HG03135 (cell line): ENCODE results near the gene CA10.

Experiments
- ATAC-seq: cut with Tn5 transposase; IDR thresholded peaks from one replicate; pipeline ENCODE4 v1.9.1; 2021; ENCODE audit warnings: mild to moderate bottlenecking, moderate library complexity; ENCODE audit not compliant: unreplicated experiment

Gene CA10

GRCh38 chr17:51778842-51779241 lies 379.7 kb downstream of the CA10 start:
- no peak for ATAC-seq

- ATAC-seq, result no peak
Measured at GRCh38 chr17:51770027-51770759, 388.3 kb downstream of the CA10 start.

- ATAC-seq, result no peak
Measured at GRCh38 chr17:51769231-51769630, 389.3 kb downstream of the CA10 start.

GRCh38 chr17:51768706-51769105 lies 389.8 kb downstream of the CA10 start:
- no peak for ATAC-seq

GRCh38 chr17:51767287-51767686 lies 391.2 kb downstream of the CA10 start:
- ATAC-seq, result no peak

- ATAC-seq, result no peak
Measured at GRCh38 chr17:51765282-51766135, 393.0 kb downstream of the CA10 start.

GRCh38 chr17:51764387-51764971 lies 394.0 kb downstream of the CA10 start:
- ATAC-seq, result no peak

- no peak for ATAC-seq
Measured at GRCh38 chr17:51763058-51763457, 395.5 kb downstream of the CA10 start.

GRCh38 chr17:51761105-51761504 lies 397.4 kb downstream of the CA10 start:
- no peak for ATAC-seq

GRCh38 chr17:51759260-51759659 lies 399.3 kb downstream of the CA10 start:
- ATAC-seq, result no peak

GRCh38 chr17:51751072-51751471 lies 407.4 kb downstream of the CA10 start:
- no peak for ATAC-seq

GRCh38 chr17:51748749-51749604 lies 409.5 kb downstream of the CA10 start:
- ATAC-seq, result no peak

- no peak for ATAC-seq
Measured at GRCh38 chr17:51746421-51746820, 412.1 kb downstream of the CA10 start.

- ATAC-seq, result no peak
Measured at GRCh38 chr17:51745993-51746392, 412.5 kb downstream of the CA10 start.

GRCh38 chr17:51743477-51743876 lies 415.0 kb downstream of the CA10 start:
- ATAC-seq, result no peak

GRCh38 chr17:51742571-51742970 lies 415.9 kb downstream of the CA10 start:
- no peak for ATAC-seq

- no peak for ATAC-seq
Measured at GRCh38 chr17:51741458-51741857, 417.1 kb downstream of the CA10 start.

- ATAC-seq, result no peak
Measured at GRCh38 chr17:51740531-51740930, 418.0 kb downstream of the CA10 start.

- no peak for ATAC-seq
Measured at GRCh38 chr17:51739245-51739886, 419.1 kb downstream of the CA10 start.

GRCh38 chr17:51736356-51736755 lies 422.2 kb downstream of the CA10 start:
- no peak for ATAC-seq
